WTC11 (cell line): Measurements from ENCODE around the gene SERF2.

Experiments used
- ATF1 ChIP-seq: sonication (generic); formaldehyde crosslinking; IDR thresholded peaks from 2 replicates; pipeline ENCODE4 v1.8.1; 2023; ENCODE audit warnings: mild to moderate bottlenecking, moderate library complexity, missing genetic modification reagents
- CTCF ChIP-seq: fragments of 200-600 bp; IDR thresholded peaks from 2 replicates; pipeline ENCODE4 v1.8.0; 2022; ENCODE audit warnings: antibody characterized with exemption
- MLX ChIP-seq: sonication (generic); formaldehyde crosslinking; IDR thresholded peaks from 2 replicates; pipeline ENCODE4 v1.8.1; 2023; ENCODE audit warnings: mild to moderate bottlenecking, missing genetic modification reagents, moderate library complexity
- NR3C1 ChIP-seq: sonication (generic); formaldehyde crosslinking; conservative IDR thresholded peaks from 2 replicates; pipeline ENCODE4 v1.8.1; 2023; ENCODE audit warnings: low read depth, mild to moderate bottlenecking, missing genetic modification reagents

GRCh38 chr15:43828061-43828657, 36.0 kb downstream of the SERF2 start:
- TF ChIP-seq MLX (no peak), NR3C1 (CRISPR knock-in tag) (no peak), ATF1 (CRISPR knock-in tag) (no peak), CTCF (no peak)
